ENCODE measurements around the gene TNPO1.

GRCh38 chr5:72788866-72789505 lies 27.5 kb upstream of the TNPO1 start:
- TF ChIP-seq CTCF (IDR thresholded peaks at IDR 0.05) (no peak), ZFX (IDR thresholded peaks at IDR 0.05; ENCODE audit: borderline replicate concordance) (no peak)

All from 22Rv1 (cell line).